GM10847 (cell line): Measurements from ENCODE around the gene FARS2.

Experiments
- POLR2A ChIP-seq: IDR thresholded peaks from 2 replicates; pipeline ENCODE4 v1.6.1; 2011; ENCODE audit not compliant: insufficient read length; ENCODE audit errors: extremely low read depth

Gene FARS2

GRCh38 chr6:5359417-5359816 lies 98.1 kb downstream of the FARS2 start:
- no peak for TF ChIP-seq POLR2A

- no peak for TF ChIP-seq POLR2A
Measured at GRCh38 chr6:5361396-5361795, 100.1 kb downstream of the FARS2 start.

DNA sequence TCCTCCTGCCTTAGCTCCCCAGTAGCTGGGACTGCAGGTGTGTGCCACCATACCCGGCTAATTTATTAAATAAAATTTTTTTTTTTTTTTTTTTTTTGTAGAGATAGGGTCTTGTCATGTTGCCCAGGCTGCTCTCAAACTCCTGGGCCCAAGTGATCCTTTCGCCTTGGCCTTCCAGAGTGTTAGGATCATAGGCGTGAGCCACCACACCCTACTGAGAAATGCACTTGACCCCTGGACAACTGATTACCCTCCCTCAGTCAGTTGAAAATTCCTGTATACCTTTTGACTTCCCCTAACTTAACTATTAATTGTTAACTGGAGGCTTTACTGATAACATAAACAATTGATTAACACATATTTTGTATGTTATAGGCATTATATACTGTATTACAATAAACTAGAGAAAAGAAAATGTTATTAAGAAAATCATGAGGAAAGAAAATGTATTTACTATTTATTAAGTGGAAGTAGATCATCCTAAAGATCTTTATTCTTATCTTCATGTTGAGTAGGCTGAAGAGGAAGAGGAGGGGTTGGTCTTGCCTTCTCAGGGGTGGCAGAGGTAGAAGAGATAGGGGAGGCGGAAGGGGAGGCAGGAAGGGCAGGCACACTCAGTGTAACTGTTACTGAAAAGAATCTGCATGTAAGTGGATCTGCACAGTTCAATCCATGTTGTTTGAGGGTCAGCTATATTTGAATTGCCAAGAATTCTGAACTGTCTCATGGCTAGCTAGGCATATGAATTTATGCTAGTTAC lies 104.3 kb downstream of the FARS2 start:
- no peak for TF ChIP-seq POLR2A

- no peak for TF ChIP-seq POLR2A
Measured at GRCh38 chr6:5366941-5367340, 105.6 kb downstream of the FARS2 start.

GRCh38 chr6:5367510-5367909 lies 106.2 kb downstream of the FARS2 start:
- TF ChIP-seq POLR2A: no peak

DNA sequence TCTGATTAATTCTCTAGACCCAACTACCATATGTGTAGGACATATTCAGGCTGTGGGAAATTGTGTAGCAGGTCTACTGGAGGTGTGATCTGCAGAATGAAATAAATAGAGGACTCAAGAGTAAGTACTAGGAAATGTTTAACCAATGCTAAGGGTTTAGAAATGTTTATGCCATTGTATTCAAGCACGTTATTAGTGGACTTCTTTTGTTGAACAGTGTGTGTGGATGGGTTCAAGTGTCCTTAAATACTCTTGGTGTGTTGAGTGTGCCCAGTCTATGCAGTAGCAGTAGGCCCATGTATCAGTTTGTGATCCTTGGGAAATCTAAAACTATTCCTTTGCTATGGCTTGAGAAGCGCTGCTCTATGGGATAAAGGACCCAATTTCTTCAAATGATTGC lies 112.1 kb downstream of the FARS2 start:
- no peak for TF ChIP-seq POLR2A

DNA sequence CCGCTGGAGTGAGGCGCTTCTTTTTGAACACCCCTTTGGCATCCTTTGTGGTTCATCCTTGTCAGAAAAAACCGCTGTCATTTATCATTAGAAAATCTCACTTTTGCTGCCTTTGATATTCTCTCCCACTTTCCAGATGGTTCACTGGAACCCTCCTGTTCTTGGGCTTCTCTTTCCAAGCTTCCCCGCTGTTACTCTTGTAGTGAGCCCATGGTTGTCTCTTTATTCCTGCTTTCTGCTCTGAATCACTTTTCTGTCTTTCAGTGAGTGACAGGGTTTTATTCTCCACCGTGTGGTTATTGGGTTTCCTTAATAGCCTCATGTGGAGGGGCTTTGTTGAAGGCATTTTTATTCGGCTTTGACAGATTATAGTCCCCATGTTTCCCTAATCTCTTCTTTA lies 117.0 kb downstream of the FARS2 start:
- no peak for TF ChIP-seq POLR2A

- TF ChIP-seq POLR2A: no peak
Measured at GRCh38 chr6:5379647-5380242, 118.4 kb downstream of the FARS2 start.

GRCh38 chr6:5383856-5384255 lies 122.5 kb downstream of the FARS2 start:
- no peak for TF ChIP-seq POLR2A

DNA sequence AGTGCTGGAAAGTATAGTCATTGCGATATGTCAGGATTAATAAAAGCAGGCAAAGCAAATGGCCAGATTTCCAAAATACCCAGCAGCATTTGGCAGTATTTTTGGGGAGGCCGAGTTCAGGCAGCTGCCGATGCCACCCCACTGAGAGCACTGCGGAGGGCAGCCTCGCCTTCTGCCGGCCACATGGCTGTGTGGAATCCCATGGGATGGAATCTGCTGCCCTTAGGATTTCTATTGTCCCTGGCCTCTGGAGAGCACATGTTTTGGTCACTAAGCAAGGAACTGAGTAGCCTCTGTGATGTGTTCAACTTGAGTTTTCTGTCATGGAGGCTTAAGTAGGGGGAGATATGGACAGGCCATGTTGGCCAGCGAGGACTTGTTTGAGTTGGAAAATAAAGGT lies 123.0 kb downstream of the FARS2 start:
- no peak for TF ChIP-seq POLR2A

- TF ChIP-seq POLR2A: no peak
Measured at GRCh38 chr6:5388326-5388725, 127.0 kb downstream of the FARS2 start.

- TF ChIP-seq POLR2A: no peak
Measured at GRCh38 chr6:5389086-5389745, 127.9 kb downstream of the FARS2 start.

GRCh38 chr6:5390177-5390576 lies 128.9 kb downstream of the FARS2 start:
- TF ChIP-seq POLR2A: no peak

DNA sequence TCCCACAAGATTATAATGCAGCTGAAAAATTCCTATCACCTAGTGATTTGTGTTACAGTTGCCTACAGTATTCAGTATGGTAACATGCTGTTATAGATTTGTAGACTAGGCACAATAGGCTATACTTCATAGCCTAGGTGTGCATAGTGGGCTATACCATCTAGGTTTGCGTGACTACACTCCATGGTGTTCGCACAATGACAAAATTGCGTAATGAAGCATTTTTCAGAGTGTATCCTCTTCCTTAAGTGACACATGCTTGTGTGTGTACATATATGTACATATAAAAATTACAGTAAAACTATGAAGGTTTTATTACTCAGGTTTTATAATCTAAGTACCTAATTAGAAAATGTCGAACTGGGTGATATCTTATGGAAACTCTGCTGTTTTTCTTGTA lies 133.0 kb downstream of the FARS2 start:
- TF ChIP-seq POLR2A: no peak

DNA sequence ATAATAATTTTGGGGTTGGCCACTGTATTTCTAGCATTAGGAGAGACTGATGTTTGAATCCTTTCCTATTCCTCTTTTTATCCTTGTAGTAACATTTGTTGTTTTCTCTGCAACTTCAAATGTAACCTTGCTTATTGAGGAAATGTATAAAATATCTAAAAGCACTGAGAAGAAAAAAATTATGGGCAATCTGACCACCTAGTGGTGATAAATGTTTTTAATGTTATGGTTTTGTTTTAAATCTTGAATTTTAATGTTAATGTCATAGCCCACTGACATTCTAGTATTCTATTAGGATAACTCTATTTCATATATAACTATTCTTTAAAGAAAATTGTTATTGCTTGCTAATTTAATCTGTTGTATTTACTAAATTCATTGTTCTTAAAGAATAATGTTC lies 134.4 kb downstream of the FARS2 start:
- TF ChIP-seq POLR2A: no peak

GRCh38 chr6:5398530-5398929 lies 137.2 kb downstream of the FARS2 start:
- no peak for TF ChIP-seq POLR2A
